Stimulated activated memory B cell treated with anti-CD40 and anti-IgM and Interleukin-4, amounts not matched to agents 10 μg/mL and 1 μg/mL and 100 μg/mL, for 72 hours (primary cell): ENCODE data around the gene TTN.
"Not testable (repeated sequence)": the region's sequence is repeated elsewhere in the genome, so short reads cannot be mapped to it uniquely, and the experiment has no call there.

Experiments used
- ATAC-seq: fragments of 150-1000 bp; cut with Tn5 transposase; 2 replicates; pipeline ENCODE4 v1.10.0; 2021
- H3K27ac Mint-ChIP-seq: one replicate; pipeline ENCODE4 v1.8.0; 2022; ENCODE audit warnings: mild to moderate bottlenecking, mixed read lengths
- H3K27me3 Mint-ChIP-seq: one replicate; pipeline ENCODE4 v1.8.0; 2022; ENCODE audit warnings: mixed read lengths
- H3K36me3 Mint-ChIP-seq: one replicate; pipeline ENCODE4 v1.8.0; 2022; ENCODE audit warnings: mixed read lengths
- H3K4me1 Mint-ChIP-seq: one replicate; pipeline ENCODE4 v1.8.0; 2022; ENCODE audit warnings: mixed read lengths
- H3K4me3 Mint-ChIP-seq: one replicate; pipeline ENCODE4 v1.8.0; 2022; ENCODE audit warnings: mild to moderate bottlenecking, moderate library complexity, mixed read lengths
- H3K9me3 Mint-ChIP-seq: one replicate; pipeline ENCODE4 v1.8.0; 2022; ENCODE audit warnings: mixed read lengths

Gene TTN

DNA sequence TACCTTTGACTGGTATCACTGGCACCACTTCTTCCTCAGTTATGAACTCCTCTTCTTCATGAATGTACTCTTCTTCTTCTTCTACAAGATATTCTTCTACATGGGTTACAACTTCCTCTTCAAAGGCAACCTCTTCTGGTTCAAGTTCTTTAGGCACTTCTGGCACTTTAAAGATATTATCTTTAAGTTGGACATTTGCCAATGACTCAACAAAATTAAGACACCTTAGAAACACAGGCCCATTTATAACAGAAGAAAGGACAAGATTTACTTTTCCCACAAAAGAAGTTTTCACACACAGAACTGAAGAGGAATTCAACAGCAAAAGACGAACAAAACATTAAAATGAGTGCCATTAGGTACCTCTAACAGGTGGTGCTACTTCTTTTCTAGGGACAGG lies 127.3 kb downstream of the TTN start:
- Mint-ChIP-seq H3K36me3 (peaks cover 53% of the 10 kb centered on the region), H3K4me3 (no peak overlapping the region), H3K27ac (no peak overlapping the region), H3K9me3 (no peaks in the 10 kb centered on the region), H3K27me3 (no peaks in the 10 kb centered on the region), H3K4me1 (no peaks in the 10 kb centered on the region)
- no peak for ATAC-seq

GRCh38 chr2:178677599-178677998 lies 129.6 kb downstream of the TTN start:
- Mint-ChIP-seq H3K4me3 (no peak overlapping the region), H3K4me1 (no peaks in the 10 kb centered on the region), H3K27ac (peak overlapping the region; percentile 16), H3K27me3 (no peaks in the 10 kb centered on the region), H3K9me3 (no peaks in the 10 kb centered on the region), H3K36me3 (peaks cover 41% of the 10 kb centered on the region)
- no peak for ATAC-seq

GRCh38 chr2:178676046-178676445 lies 131.2 kb downstream of the TTN start:
- Mint-ChIP-seq H3K27ac (no peak overlapping the region), H3K9me3 (no peaks in the 10 kb centered on the region), H3K27me3 (no peaks in the 10 kb centered on the region), H3K4me3 (no peak overlapping the region), H3K4me1 (no peaks in the 10 kb centered on the region), H3K36me3 (peaks cover 40% of the 10 kb centered on the region)
- ATAC-seq, result no peak

DNA sequence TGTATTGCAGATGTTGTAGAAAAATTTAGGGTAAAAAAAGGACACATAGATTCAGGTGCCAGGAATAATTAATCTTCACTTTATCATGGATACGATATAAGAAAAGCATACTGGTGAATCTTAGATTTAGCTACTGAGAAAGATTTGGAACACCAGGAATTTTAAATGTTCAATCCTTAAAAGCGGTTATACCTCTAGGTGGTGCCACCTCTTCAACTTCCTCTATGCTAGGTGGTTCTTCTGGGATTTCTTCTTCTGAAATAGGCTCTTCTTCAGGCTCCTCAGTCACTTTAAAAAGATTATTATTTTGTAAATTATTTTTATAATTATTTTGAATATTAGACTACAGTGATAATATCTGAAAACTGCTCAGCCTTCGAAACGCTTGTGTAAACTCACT lies 133.1 kb downstream of the TTN start:
- H3K36me3 Mint-ChIP-seq, result peaks cover 29% of the 10 kb centered on the region
- no peaks in the 10 kb centered on the region for H3K4me1 Mint-ChIP-seq
- no peak overlapping the region for H3K4me3 Mint-ChIP-seq
- H3K9me3 Mint-ChIP-seq, result no peaks in the 10 kb centered on the region
- no peak for ATAC-seq
- no peak overlapping the region for H3K27ac Mint-ChIP-seq
- H3K27me3 Mint-ChIP-seq, result no peaks in the 10 kb centered on the region

- no peak overlapping the region for H3K4me3 Mint-ChIP-seq
- ATAC-seq, result no peak
- H3K36me3 Mint-ChIP-seq, result peaks cover 12% of the 10 kb centered on the region
- H3K4me1 Mint-ChIP-seq, result no peaks in the 10 kb centered on the region
- H3K27me3 Mint-ChIP-seq, result no peaks in the 10 kb centered on the region
- no peak overlapping the region for H3K27ac Mint-ChIP-seq
- H3K9me3 Mint-ChIP-seq, result no peaks in the 10 kb centered on the region
These were observed 140.8 kb downstream of the TTN start for GRCh38 chr2:178666458-178666857.

- H3K27ac Mint-ChIP-seq, H3K9me3 Mint-ChIP-seq, H3K4me1 Mint-ChIP-seq, H3K4me3 Mint-ChIP-seq, H3K36me3 Mint-ChIP-seq, H3K27me3 Mint-ChIP-seq, ATAC-seq: not testable (repeated sequence)
These were observed 148.7 kb downstream of the TTN start for GRCh38 chr2:178658480-178658879.

DNA sequence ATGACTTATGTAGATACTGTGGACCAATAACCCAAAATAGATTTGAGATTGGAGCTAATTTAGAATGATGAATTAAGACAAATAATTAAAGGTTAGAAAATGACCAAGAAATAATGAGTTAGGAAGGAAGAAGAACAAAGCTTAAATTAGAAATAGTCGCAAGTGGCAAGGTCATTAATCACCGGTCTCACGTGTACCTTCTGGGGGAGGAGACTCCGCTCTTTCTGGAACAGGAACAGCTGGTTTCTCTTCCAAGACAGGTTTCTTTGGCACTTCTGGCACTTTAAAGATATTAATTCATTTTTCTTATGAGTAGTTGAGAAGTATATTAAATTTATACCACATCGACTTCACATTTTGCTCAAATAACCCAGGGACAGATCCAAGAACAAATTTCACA lies 156.7 kb downstream of the TTN start:
- H3K36me3 Mint-ChIP-seq, result peaks cover 44% of the 10 kb centered on the region

GRCh38 chr2:178644919-178645318 lies 162.3 kb downstream of the TTN start:
- Mint-ChIP-seq H3K4me3 (no peak overlapping the region), H3K36me3 (peaks cover 32% of the 10 kb centered on the region), H3K27ac (no peak overlapping the region), H3K27me3 (no peaks in the 10 kb centered on the region), H3K9me3 (no peaks in the 10 kb centered on the region), H3K4me1 (no peaks in the 10 kb centered on the region)
- ATAC-seq, result no peak

More for the DNA sequence above, 156.7 kb downstream of the TTN start:
- H3K4me3 Mint-ChIP-seq, result no peak overlapping the region
- ATAC-seq, result no peak
- H3K9me3 Mint-ChIP-seq, result no peaks in the 10 kb centered on the region
- no peaks in the 10 kb centered on the region for H3K27me3 Mint-ChIP-seq
- H3K27ac Mint-ChIP-seq, result no peak overlapping the region
- H3K4me1 Mint-ChIP-seq, result no peaks in the 10 kb centered on the region

- ATAC-seq, result no peak
- no peak overlapping the region for H3K4me3 Mint-ChIP-seq
- no peak overlapping the region for H3K27ac Mint-ChIP-seq
- H3K36me3 Mint-ChIP-seq, result peaks cover 10% of the 10 kb centered on the region
- no peaks in the 10 kb centered on the region for H3K9me3 Mint-ChIP-seq
- no peaks in the 10 kb centered on the region for H3K27me3 Mint-ChIP-seq
- no peaks in the 10 kb centered on the region for H3K4me1 Mint-ChIP-seq
These were observed 165.7 kb downstream of the TTN start for GRCh38 chr2:178641498-178641897.

DNA sequence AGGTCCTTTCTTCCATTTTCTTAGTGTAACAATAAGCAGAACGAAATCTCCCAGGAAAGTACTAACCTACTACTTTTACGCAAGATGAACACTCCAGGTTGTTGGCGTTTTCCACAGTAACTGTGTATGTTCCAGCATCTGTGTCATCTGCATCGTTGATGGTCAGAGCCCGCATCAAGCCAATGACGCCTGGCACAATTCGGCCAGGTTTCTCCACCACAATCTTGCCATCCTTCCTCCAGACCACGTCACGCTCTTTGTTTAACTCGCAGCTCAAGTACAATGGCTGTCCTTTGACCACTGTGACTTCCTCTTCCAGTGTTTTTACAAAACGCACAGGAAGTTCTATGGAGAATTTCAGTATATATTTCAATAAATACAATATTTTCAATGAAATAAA lies 171.3 kb downstream of the TTN start:
- Mint-ChIP-seq H3K4me1 (no peaks in the 10 kb centered on the region), H3K4me3 (no peak overlapping the region), H3K27ac (no peak overlapping the region), H3K9me3 (no peaks in the 10 kb centered on the region), H3K36me3 (peaks cover 39% of the 10 kb centered on the region), H3K27me3 (no peaks in the 10 kb centered on the region)
- ATAC-seq, result no peak

DNA sequence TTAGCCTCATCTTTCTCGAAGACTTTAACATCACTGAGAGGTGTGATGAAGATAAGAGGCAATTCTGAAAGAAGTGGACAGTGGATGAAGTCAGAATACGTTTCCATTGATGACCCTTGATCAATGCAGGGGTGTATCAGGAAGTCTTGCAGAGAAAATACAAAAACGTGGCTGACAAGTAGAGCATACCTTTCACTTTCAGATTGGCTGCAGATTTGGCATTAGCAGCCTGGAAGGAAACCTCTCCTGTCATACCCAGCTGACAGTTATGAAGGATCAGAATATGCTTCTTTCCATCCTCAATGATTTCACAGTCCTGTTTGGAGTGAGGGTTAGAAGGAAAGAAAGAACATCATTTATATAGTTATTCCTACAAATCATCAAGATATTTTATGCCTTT lies 174.5 kb downstream of the TTN start:
- ATAC-seq, result no peak
- H3K4me3 Mint-ChIP-seq, result no peak overlapping the region
- no peaks in the 10 kb centered on the region for H3K27me3 Mint-ChIP-seq
- H3K4me1 Mint-ChIP-seq, result no peaks in the 10 kb centered on the region
- no peak overlapping the region for H3K27ac Mint-ChIP-seq
- H3K36me3 Mint-ChIP-seq, result peaks cover 60% of the 10 kb centered on the region
- H3K9me3 Mint-ChIP-seq, result no peaks in the 10 kb centered on the region

GRCh38 chr2:178630581-178630980 lies 176.6 kb downstream of the TTN start:
- no peak for ATAC-seq
- H3K4me3 Mint-ChIP-seq, result no peak overlapping the region
- no peaks in the 10 kb centered on the region for H3K4me1 Mint-ChIP-seq
- no peaks in the 10 kb centered on the region for H3K9me3 Mint-ChIP-seq
- H3K27me3 Mint-ChIP-seq, result no peaks in the 10 kb centered on the region
- no peak overlapping the region for H3K27ac Mint-ChIP-seq
- peaks cover 53% of the 10 kb centered on the region for H3K36me3 Mint-ChIP-seq

GRCh38 chr2:178629463-178629862 lies 177.8 kb downstream of the TTN start:
- Mint-ChIP-seq H3K27ac (no peak overlapping the region), H3K36me3 (peaks cover 47% of the 10 kb centered on the region), H3K9me3 (no peaks in the 10 kb centered on the region), H3K4me3 (no peak overlapping the region), H3K27me3 (no peaks in the 10 kb centered on the region), H3K4me1 (no peaks in the 10 kb centered on the region)
- ATAC-seq, result no peak

DNA sequence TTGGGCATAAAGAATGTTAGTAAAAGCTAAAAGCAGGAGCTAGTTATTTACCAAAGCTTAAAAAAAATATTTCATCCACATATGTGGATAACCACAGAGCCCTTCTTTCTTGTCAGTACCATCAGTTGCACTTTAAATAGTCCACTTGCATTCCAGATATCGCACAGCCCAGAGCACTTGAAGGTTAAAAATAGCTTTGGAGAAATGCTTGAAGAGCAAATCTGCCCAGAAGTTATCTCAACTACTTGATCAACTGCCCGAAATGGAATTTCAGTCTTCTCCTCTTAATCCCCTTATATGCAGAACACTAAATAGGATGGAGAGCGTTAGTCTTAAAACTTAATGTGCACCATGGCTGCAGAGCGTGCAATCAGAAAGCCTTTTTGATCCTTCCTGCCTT lies 178.6 kb downstream of the TTN start:
- Mint-ChIP-seq H3K36me3 (peaks cover 49% of the 10 kb centered on the region), H3K4me1 (no peaks in the 10 kb centered on the region), H3K9me3 (no peaks in the 10 kb centered on the region), H3K4me3 (no peak overlapping the region), H3K27ac (no peak overlapping the region), H3K27me3 (no peaks in the 10 kb centered on the region)
- ATAC-seq, result no peak

DNA sequence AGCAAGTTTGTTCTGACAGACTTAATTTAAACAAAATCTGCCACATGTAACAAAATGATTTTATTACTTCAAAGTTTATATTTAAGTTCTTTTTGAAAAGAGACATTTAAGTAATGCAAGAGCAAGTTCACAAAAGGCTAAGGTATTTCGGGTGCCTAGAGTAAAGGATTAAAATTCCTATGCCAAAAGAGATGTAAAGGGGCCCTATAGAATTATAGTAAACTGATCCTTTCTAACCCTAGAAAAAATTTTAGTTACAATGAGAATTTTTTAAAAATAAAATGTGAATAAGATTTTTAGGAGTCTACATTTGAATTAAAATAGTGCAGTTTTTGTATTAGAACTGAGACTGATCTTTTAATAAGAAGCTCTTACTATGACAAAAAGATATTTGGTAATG lies 179.8 kb downstream of the TTN start:
- no peak overlapping the region for H3K4me3 Mint-ChIP-seq
- H3K36me3 Mint-ChIP-seq, result peaks cover 44% of the 10 kb centered on the region
- H3K27me3 Mint-ChIP-seq, result no peaks in the 10 kb centered on the region
- no peak for ATAC-seq
- H3K27ac Mint-ChIP-seq, result no peak overlapping the region
- H3K9me3 Mint-ChIP-seq, result no peaks in the 10 kb centered on the region
- H3K4me1 Mint-ChIP-seq, result no peaks in the 10 kb centered on the region

- H3K4me1 Mint-ChIP-seq, result no peaks in the 10 kb centered on the region
- H3K27ac Mint-ChIP-seq, result no peak overlapping the region
- H3K27me3 Mint-ChIP-seq, result no peaks in the 10 kb centered on the region
- no peak overlapping the region for H3K4me3 Mint-ChIP-seq
- no peak for ATAC-seq
- H3K9me3 Mint-ChIP-seq, result no peaks in the 10 kb centered on the region
- peaks cover 78% of the 10 kb centered on the region for H3K36me3 Mint-ChIP-seq
These were observed 191.3 kb downstream of the TTN start for GRCh38 chr2:178615969-178616368.

DNA sequence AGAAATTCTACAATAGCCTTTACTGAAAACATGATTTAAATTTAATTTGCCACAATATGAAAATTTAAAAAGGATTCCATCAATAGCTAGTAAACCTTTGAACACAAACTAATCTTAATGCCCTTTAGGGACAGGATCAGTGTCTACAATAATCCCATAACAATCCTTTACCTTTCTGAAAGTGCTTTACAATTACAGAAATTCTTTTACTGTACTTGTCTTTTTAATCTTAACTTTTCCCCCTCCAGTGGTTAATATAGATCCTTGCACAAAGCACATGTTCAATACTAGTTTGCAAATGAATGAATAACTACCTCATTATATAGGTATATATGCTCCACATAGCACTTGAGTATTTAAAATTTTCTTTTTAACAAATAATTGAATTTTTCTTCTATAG lies 204.3 kb downstream of the TTN start:
- Mint-ChIP-seq H3K27me3 (no peaks in the 10 kb centered on the region), H3K36me3 (peaks cover 72% of the 10 kb centered on the region), H3K4me1 (no peaks in the 10 kb centered on the region), H3K27ac (no peak overlapping the region), H3K9me3 (no peaks in the 10 kb centered on the region), H3K4me3 (no peak overlapping the region)
- no peak for ATAC-seq
